Mesenchymal stem cell (in vitro differentiated cells and primary cell): ENCODE measurements around the gene CEMIP2.

Experiments
- DNase-seq: peaks from one replicate; pipeline ENCODE4 v3.0.0-alpha.2; 2013
- H2AFZ ChIP-seq: one replicate; pipeline ENCODE4 v1.6.1; 2013; ENCODE audit warnings: low read depth, mild to moderate bottlenecking, control low read depth, inconsistent platforms, low read length, moderate library complexity
- H2AK5ac ChIP-seq: 2 replicates; pipeline ENCODE4 v1.6.1; 2013; ENCODE audit warnings: low read length, moderate library complexity, mild to moderate bottlenecking, inconsistent platforms; ENCODE audit not compliant: severe bottlenecking
- H2BK120ac ChIP-seq: one replicate; pipeline ENCODE4 v1.6.1; 2013; ENCODE audit warnings: low read depth, mild to moderate bottlenecking, inconsistent platforms, low read length, moderate library complexity
- H2BK12ac ChIP-seq, 2 experiments: one replicate each; pipeline ENCODE4 v1.6.1; 2013; ENCODE audit warnings: inconsistent platforms in 2 of 2, low read length in 2 of 2, mild to moderate bottlenecking in 2 of 2, moderate library complexity in 2 of 2, control low read depth in 1 of 2
- H2BK15ac ChIP-seq: one replicate; pipeline ENCODE4 v1.6.1; 2013; ENCODE audit warnings: mild to moderate bottlenecking, low read depth, inconsistent platforms; ENCODE audit not compliant: poor library complexity, severe bottlenecking
- H2BK5ac ChIP-seq: 2 replicates; pipeline ENCODE4 v1.6.1; 2013; ENCODE audit warnings: low read depth, mild to moderate bottlenecking, low read length, control low read depth, inconsistent platforms; ENCODE audit not compliant: poor library complexity, severe bottlenecking
- H3K14ac ChIP-seq, 2 experiments: one replicate each; pipeline ENCODE4 v1.6.1; 2013; ENCODE audit warnings: inconsistent platforms in 2 of 2, low read length in 2 of 2, control low read depth in 1 of 2, mild to moderate bottlenecking in 1 of 2, moderate library complexity in 1 of 2
- H3K18ac ChIP-seq, 2 experiments: one replicate each; pipeline ENCODE4 v1.6.1; 2013; ENCODE audit warnings: inconsistent platforms in 2 of 2, low read length in 2 of 2, control low read depth in 1 of 2, low read depth in 1 of 2, mild to moderate bottlenecking in 1 of 2
- H3K23ac ChIP-seq, 2 experiments: one replicate each; pipeline ENCODE4 v1.6.1; 2013; ENCODE audit warnings: inconsistent platforms in 2 of 2, low read length in 2 of 2, mild to moderate bottlenecking in 2 of 2, moderate library complexity in 2 of 2, control low read depth in 1 of 2
- H3K27ac ChIP-seq: 2 replicates; pipeline ENCODE4 v1.5.1; 2013; ENCODE audit warnings: mild to moderate bottlenecking, moderate library complexity, low read length, control low read depth, inconsistent platforms; ENCODE audit not compliant: poor library complexity, severe bottlenecking
- H3K27me3 ChIP-seq, 2 experiments: 2 replicates each; pipeline versions ENCODE4 v1.6.1 to v1.7.0; 2013; ENCODE audit warnings: low read length in 2 of 2, mild to moderate bottlenecking in 2 of 2, moderate library complexity in 2 of 2, control low read depth in 1 of 2, inconsistent platforms in 1 of 2; ENCODE audit not compliant: control insufficient read depth in 1 of 2, insufficient read depth in 1 of 2
- H3K36me3 ChIP-seq, 2 experiments: 2 replicates each; pipeline versions ENCODE4 v1.6.1 to v1.7.0; 2013; ENCODE audit warnings: low read length in 2 of 2, control low read depth in 1 of 2, inconsistent platforms in 1 of 2, low read depth in 1 of 2, mild to moderate bottlenecking in 1 of 2; ENCODE audit not compliant: insufficient read depth in 2 of 2, control insufficient read depth in 1 of 2
- H3K4ac ChIP-seq, 2 experiments: one replicate each; pipeline ENCODE4 v1.6.1; 2013; ENCODE audit warnings: inconsistent platforms in 2 of 2, low read length in 2 of 2, mild to moderate bottlenecking in 2 of 2, moderate library complexity in 2 of 2, control low read depth in 1 of 2, low read depth in 1 of 2
- H3K4me1 ChIP-seq: 2 replicates; pipeline ENCODE4 v1.6.1; 2013; ENCODE audit warnings: low read depth, low read length, control low read depth; ENCODE audit not compliant: control insufficient read depth, insufficient read depth
- H3K4me2 ChIP-seq: 2 replicates; pipeline ENCODE4 v1.6.1; 2013; ENCODE audit warnings: low read length, mild to moderate bottlenecking, inconsistent platforms; ENCODE audit not compliant: poor library complexity, severe bottlenecking
- H3K4me3 ChIP-seq, 2 experiments: 2 replicates each; pipeline versions ENCODE4 v1.5.1 to v1.7.0; 2013; ENCODE audit warnings: low read length in 2 of 2, mild to moderate bottlenecking in 2 of 2, control low read depth in 1 of 2, low read depth in 1 of 2; ENCODE audit not compliant: insufficient read depth in 1 of 2
- H3K79me1 ChIP-seq: replicated peaks from 2 replicates; pipeline ENCODE4 v1.6.1; 2013; ENCODE audit warnings: mild to moderate bottlenecking, control low read depth, low read length, inconsistent platforms; ENCODE audit not compliant: poor library complexity, severe bottlenecking
- H3K9ac ChIP-seq: 2 replicates; pipeline ENCODE4 v1.7.0; 2013; ENCODE audit warnings: mild to moderate bottlenecking, low read length, moderate library complexity
- H3K9me3 ChIP-seq: 2 replicates; pipeline ENCODE4 v1.7.0; 2013; ENCODE audit warnings: mild to moderate bottlenecking, low read length; ENCODE audit not compliant: control insufficient read depth
- H4K8ac ChIP-seq: one replicate; pipeline ENCODE4 v1.6.1; 2013; ENCODE audit warnings: inconsistent platforms, mild to moderate bottlenecking, low read length, moderate library complexity
- H4K91ac ChIP-seq: one replicate; pipeline ENCODE4 v1.6.1; 2013; ENCODE audit warnings: mild to moderate bottlenecking, low read length, inconsistent platforms
- WGBS: methylation state at CpG from one replicate; pipeline ENCODE4 v1.1.7; 2013; ENCODE audit warnings: mixed read lengths; 5-methylcytosine and 5-hydroxymethylcytosine counted together

Gene CEMIP2

DNA sequence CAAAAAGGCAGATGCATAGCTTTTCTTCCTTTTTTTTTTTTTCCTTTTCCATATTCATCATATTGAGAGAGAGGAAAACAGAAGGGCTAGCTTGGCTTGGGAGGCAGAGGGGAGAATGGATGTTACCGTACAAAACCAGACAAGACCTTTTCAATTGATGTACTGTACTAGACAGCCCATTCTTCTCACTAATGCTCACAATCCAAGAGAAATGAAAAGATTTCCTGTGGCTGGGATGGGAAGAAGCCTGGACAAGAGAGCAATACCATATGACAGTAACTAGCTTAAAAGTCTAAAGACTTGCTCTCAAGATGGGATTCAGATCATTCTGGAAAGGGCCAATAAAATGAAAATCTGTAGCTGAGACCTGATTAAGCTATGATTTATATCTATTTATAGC is 3.4 kb downstream of the CEMIP2 start:
- peaks cover 17% of the 10 kb centered on the region for H3K4me1 ChIP-seq
- H2BK5ac ChIP-seq: no peak overlapping the region
- no peak overlapping the region for H2AFZ ChIP-seq
- peak overlapping the region; percentile 93 for H3K27ac ChIP-seq
- H3K4ac ChIP-seq: no peak overlapping the region
- H3K9me3 ChIP-seq: no peaks in the 10 kb centered on the region
- no CpG with 5 or more reads among the region's 1 CpG for WGBS
- no peak overlapping the region for H3K9ac ChIP-seq
- H4K91ac ChIP-seq: no peak overlapping the region
- no peak overlapping the region for H3K14ac ChIP-seq
- no peaks in the 10 kb centered on the region for H3K36me3 ChIP-seq
- no peak overlapping the region for H3K4me2 ChIP-seq
- no peak overlapping the region for H3K4me3 ChIP-seq
- no peak overlapping the region for H2BK120ac ChIP-seq
- no peaks in the 10 kb centered on the region for H3K79me1 ChIP-seq
- H2BK15ac ChIP-seq: no peak overlapping the region
- H2AK5ac ChIP-seq: no peak overlapping the region
- no peak overlapping the region for H3K23ac ChIP-seq
- DNase-seq: no peak
- no peak overlapping the region for H3K18ac ChIP-seq
- no peak overlapping the region for H4K8ac ChIP-seq
- H2BK12ac ChIP-seq: no peak overlapping the region
- no peaks in the 10 kb centered on the region for H3K27me3 ChIP-seq

- 100% methylated on average over 1 of the region's 4 CpGs for WGBS
- H3K4me3 ChIP-seq: no peak overlapping the region
- peak overlapping the region; percentile 49 for H2AK5ac ChIP-seq
- H2BK15ac ChIP-seq: no peak overlapping the region
- no peaks in the 10 kb centered on the region for H3K9me3 ChIP-seq
- no peak overlapping the region for H4K91ac ChIP-seq
- no peaks in the 10 kb centered on the region for H3K36me3 ChIP-seq
- peaks cover 16% of the 10 kb centered on the region for H3K4me1 ChIP-seq
- H2BK5ac ChIP-seq: no peak overlapping the region
- no peaks in the 10 kb centered on the region for H3K79me1 ChIP-seq
- peak overlapping the region; percentile 38 for H2BK120ac ChIP-seq
- no peak overlapping the region for H3K23ac ChIP-seq
- no peaks in the 10 kb centered on the region for H3K27me3 ChIP-seq
- H3K14ac ChIP-seq: no peak overlapping the region
- no peak overlapping the region for H4K8ac ChIP-seq
- peak overlapping the region; percentile 93 for H3K27ac ChIP-seq
- H2BK12ac ChIP-seq: no peak overlapping the region
- H3K4me2 ChIP-seq: no peak overlapping the region
- H3K18ac ChIP-seq: no peak overlapping the region
- peak overlapping the region; percentile 47 for H3K9ac ChIP-seq
- no peak overlapping the region for H3K4ac ChIP-seq
- DNase-seq: no peak
- no peak overlapping the region for H2AFZ ChIP-seq
Observed at GRCh38 chr9:71764463-71764862, 3.9 kb downstream of the CEMIP2 start.

DNA sequence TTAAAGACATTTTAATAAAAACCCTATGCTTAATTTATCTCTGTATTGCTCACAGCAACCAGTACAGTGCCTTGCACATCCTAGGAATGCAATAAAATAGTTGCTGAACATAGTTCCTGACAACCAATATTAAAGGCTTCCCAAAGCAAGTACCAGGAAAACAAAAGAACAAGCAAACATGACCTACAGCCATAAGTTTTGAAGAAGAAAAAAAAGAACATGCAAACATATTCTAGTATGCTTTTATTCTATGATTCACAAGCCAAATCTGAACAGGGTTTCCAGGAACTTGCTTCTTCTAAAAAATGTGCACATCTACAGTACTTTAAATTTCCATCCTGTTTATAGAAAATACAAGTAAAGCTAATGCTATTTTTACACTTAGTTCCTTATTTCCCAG is 4.5 kb downstream of the CEMIP2 start:
- Histone ChIP-seq H2BK15ac (no peak overlapping the region), H2AK5ac (no peak overlapping the region), H3K9ac (peak overlapping the region; percentile 47), H4K91ac (no peak overlapping the region), H3K27ac (peak overlapping the region; percentile 93), H2BK5ac (no peak overlapping the region), H3K4ac (no peak overlapping the region), H3K23ac (no peak overlapping the region), H3K4me3 (peak overlapping the region in 1 of 2 experiments; percentile 28), H3K27me3 (no peaks in the 10 kb centered on the region), H2BK120ac (no peak overlapping the region), H3K79me1 (no peaks in the 10 kb centered on the region), H3K4me2 (no peak overlapping the region), H3K36me3 (no peaks in the 10 kb centered on the region), H2AFZ (no peak overlapping the region), H3K18ac (no peak overlapping the region), H4K8ac (no peak overlapping the region), H3K4me1 (peaks cover 10% of the 10 kb centered on the region), H3K14ac (no peak overlapping the region), H3K9me3 (no peaks in the 10 kb centered on the region), H2BK12ac (no peak overlapping the region)
- DNase-seq: peak; percentile 50

DNA sequence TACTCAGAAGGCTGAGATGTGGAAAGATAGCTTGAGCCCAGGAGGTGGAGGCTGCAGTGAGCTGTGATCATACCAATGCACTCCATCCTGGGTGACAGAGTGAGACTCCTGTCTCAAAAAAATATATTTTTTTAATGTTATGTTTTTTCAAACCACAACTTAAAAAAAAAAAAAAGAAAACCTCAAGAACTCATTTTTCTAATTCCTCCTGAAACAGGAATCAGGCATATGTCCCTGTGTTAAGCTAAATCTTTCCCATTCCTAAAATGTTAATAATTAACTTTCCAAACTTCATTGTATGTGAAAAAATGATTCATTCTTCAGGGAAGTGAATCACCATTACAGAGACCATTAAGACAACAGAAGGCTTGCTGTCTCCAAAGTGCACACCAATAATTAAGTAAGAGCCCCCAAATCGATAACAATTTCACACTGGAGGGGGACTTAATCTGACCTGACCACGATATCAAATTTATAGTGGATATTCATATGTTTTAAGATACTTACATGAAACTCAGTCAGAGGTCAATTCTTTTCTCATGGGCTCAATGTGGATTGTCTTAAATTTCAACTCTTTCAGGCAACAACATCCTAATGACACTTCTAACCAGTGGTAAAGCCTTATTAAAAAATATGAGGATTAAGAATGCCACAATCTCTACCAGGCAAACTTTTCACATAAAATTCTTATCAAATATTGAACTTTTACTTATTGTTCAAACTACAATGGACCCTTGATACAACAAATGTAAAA is 5.2 kb downstream of the CEMIP2 start:
- Histone ChIP-seq H3K18ac (no peak overlapping the region), H3K9me3 (no peaks in the 10 kb centered on the region), H2BK5ac (no peak overlapping the region), H2BK12ac (no peak overlapping the region), H2BK15ac (no peak overlapping the region), H3K14ac (no peak overlapping the region), H3K4me2 (no peak overlapping the region), H3K4me3 (peak overlapping the region in 1 of 2 experiments; percentile 28), H2BK120ac (no peak overlapping the region), H3K23ac (no peak overlapping the region), H3K27ac (peak overlapping the region; percentile 94), H3K36me3 (no peaks in the 10 kb centered on the region), H2AFZ (no peak overlapping the region), H3K79me1 (no peaks in the 10 kb centered on the region), H3K4ac (no peak overlapping the region), H3K27me3 (no peaks in the 10 kb centered on the region), H2AK5ac (no peak overlapping the region), H4K91ac (no peak overlapping the region), H4K8ac (no peak overlapping the region), H3K4me1 (peaks cover 10% of the 10 kb centered on the region), H3K9ac (peak overlapping the region; percentile 47)
- WGBS: no CpG with 5 or more reads among the region's 2 CpGs
- peak; percentile 44 for DNase-seq
